NCI-H2029 (cell line): ENCODE measurements around the gene IFNA4.
"Not testable (repeated sequence)": the region's sequence is repeated elsewhere in the genome, so short reads cannot be mapped to it uniquely, and the experiment has no call there.

ENCODE experiments used
- DNase-seq: peaks from one replicate; lab custom pipeline; 2025; lab: John Stamatoyannopoulos, UW

IFNA4 gene

DNA sequence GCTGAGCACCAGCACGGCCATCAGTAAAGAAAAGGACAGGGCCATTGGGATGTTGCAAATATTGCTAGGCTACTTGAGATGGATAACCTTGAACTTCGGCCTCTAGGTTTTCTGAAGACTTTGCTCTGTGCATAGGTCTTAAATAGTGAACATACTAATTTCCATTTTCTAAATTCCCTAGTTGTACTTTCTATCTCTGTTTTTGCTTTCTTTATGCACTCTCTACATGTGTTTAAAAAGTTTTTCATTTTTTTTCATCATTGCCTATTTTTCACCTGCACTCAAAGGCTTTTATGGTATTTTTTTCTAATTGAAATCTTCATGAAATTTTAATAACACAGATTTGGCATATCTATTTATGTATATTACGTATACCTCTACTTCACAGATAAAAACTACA is at the start of gene IFNA4:
TSS of gene IFNA4 (minus strand) at position 101 of the 400 bp plus-strand sequence. CDS start at position 45, 56 bp downstream.
- not testable (repeated sequence) for DNase-seq

- DNase-seq = not testable (repeated sequence)
Observed at GRCh38 chr9:21236360-21236714, 49.0 kb upstream of the IFNA4 start.

- not testable (repeated sequence) for DNase-seq
Observed at GRCh38 chr9:21235468-21236359, 48.3 kb upstream of the IFNA4 start.

- DNase-seq = no peak
Observed at GRCh38 chr9:21234153-21234687, 46.8 kb upstream of the IFNA4 start.

GRCh38 chr9:21233258-21233657 is 45.9 kb upstream of the IFNA4 start:
- no peak for DNase-seq

GRCh38 chr9:21228122-21228521 is 40.7 kb upstream of the IFNA4 start, which contains the start of gene IFNA17:
TSS of gene IFNA17 (minus strand) at chr9:21228222. CDS start at chr9:21228173, 49 bp downstream.
- no peak for DNase-seq

- DNase-seq = not testable (repeated sequence)
Observed at GRCh38 chr9:21217211-21217610, 29.8 kb upstream of the IFNA4 start, which contains the start of gene IFNA16. TSS of gene IFNA16 (minus strand) at chr9:21217311. CDS start at chr9:21217305, 6 bp downstream.

- DNase-seq = not testable (repeated sequence)
Observed at GRCh38 chr9:21213411-21214326, 26.3 kb upstream of the IFNA4 start.

GRCh38 chr9:21212160-21212559 is 24.8 kb upstream of the IFNA4 start:
- DNase-seq = not testable (repeated sequence)

DNA sequence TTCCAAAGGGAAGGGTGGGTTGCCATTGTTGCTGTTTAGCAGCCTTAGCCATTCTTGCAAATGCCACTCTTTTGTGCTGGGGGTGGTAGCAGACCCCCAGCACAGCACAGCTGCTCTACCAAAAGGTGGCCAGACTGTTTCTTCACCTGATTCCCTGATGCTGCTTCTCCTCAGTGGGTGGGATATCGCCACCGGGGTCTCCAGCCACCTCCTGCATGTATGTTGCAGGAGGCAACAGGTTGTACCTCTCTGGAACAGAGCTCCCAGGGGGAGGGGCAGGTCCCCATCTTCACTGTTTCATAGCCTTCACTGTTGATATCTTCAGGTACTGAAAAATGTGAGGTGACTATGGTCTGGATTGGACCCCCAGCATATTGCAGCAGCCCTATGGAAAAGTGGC is 23.4 kb upstream of the IFNA4 start:
- not testable (repeated sequence) for DNase-seq

DNA sequence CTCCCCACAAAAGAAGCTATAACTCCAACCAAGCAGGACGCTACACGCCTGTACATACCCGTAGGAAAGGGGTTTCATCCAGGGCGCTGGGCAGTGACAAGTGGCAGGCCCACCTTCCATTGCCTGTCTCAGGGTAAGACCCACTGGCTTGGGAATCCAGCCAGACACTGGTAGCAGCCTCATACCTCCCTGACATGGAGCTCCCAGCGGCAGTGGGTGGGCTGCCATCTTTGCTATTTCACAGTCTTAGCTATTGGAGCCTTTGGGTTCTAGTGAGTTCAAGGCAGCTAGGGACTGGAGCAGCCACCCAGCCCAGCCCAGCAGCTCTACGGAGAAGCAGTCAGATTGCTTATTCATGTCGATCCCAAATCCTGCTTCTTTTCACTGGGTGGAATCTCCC is 22.9 kb upstream of the IFNA4 start:
- DNase-seq = no peak

DNA sequence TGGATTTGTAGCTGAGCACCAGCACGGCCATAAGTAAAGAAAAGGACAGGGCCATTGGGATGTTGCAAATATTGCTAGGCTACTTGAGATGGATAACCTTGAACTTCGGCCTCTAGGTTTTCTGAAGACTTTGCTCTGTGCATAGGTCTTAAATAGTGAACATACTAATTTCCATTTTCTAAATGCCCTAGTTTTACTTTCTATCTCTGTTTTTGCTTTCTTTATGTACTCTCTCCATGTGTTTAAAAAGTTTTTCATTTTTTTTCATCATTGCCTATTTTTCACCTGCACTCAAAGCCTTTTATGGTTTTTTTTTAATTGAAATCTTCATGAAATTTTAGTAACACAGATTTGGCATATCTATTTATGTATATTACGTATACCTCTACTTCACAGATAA is 19.7 kb upstream of the IFNA4 start, which contains the start of gene IFNA10:
TSS of gene IFNA10 (minus strand) at position 101 of the 400 bp plus-strand sequence. CDS start at position 55, 46 bp downstream.
- DNase-seq = not testable (repeated sequence)

DNA sequence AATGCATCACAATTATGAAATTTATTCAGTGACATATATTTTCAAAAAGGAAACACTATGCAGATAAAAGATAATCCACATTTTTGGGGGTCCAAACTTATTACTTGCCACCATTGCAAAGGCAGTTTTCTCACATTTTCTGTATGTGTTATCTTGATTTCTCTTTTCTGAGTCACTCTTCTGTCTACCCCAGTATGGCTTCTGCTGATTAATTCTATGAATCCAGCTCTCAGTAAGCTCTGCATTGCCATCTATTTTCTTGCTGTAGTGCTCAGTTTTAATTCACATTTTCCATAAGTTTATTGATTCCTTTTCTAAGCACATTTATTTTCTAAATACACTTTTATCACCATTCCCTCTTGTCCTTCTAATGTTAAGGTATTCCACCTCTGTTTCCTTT is 17.8 kb upstream of the IFNA4 start:
- DNase-seq = no peak

- not testable (repeated sequence) for DNase-seq
Observed at GRCh38 chr9:21202105-21202504, 14.7 kb upstream of the IFNA4 start, which contains the start of gene IFNA7. TSS of gene IFNA7 (minus strand) at chr9:21202205. CDS start at chr9:21202165, 40 bp downstream.

DNA sequence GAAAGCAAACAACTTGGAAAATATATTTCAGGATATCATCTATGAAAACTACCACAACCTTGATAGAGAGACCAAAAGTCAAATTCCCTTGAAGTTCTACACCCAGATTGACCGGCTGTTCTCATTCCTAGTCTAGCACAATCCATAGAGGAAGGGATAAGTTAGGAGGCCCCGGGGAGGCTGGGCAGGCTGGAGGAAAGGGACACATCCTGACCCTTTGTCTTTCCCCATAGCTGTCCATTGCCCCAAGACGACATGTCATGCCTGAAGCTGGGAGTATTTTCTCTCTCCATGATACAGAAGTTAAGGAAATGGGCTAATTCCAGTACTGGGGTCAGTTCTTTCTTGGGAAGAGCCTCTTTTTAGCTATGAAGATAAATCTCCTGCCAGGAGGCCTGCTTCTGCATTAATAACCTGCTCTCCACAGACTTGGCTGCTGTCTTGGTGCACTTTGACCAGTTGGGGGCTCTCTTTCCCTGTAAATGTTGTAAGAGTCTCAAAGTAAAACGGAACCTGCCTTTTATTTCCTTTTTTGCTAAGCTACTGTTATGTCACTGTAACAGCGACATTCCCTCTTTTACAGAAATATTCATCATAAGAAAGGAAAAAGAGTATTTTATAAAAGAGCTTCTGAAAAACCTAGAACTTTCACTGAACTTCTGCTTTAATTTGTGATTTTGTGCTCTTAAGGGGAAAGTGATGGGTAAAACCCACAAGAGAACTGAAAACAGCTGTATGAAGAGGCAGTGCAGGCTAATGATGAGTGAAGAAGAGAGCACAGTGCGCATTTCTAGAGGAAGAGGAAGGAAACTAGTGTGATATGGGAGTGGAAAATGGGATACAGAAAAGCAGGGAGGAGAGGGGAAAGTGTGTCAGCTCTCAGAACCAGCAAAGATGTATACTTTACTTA is 7.7 kb upstream of the IFNA4 start:
- DNase-seq = not testable (repeated sequence)

DNA sequence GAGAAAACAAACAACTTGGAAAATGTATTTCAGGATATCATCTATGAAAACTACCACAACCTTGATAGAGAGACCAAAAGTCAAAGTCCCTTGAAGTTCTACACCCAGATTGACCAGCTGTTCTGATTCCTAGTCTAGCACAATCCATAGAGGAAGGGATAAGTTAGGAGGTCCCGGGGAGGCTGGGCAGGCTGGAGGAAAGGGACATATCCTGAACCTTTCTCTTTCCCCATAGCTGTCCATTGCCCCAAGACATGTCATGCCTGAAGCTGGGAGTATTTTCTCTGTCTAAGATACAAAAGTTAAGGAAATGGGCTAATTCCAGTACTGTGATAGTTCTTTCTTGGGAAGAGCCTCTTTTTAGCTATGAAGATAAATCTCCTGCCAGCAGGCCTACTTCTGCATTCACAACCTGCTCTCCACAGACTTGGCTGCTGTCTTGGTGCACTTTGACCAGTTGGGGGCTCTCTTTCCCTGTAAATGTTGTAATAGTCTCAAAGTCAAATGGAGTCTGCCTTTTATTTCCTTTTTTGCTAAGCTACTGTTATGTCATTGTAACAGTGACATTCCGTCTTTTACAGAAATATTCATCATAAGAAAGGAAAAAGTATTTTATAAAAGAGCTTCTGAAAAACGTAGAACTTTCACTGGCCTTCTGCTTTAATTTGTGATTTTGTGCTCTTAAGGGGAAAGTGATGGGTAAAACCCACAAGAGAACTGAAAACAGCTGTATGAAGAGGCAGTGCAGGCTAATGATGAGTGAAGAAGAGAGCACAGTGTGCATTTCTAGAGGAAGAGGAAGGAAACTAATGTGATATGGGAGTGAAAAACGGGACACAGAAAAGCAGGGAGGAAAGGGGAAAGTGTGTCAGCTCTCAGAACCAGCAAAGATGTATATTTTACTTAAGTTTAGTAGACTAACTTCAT is 4.3 kb downstream of the IFNA4 start:
- DNase-seq = not testable (repeated sequence)

DNA sequence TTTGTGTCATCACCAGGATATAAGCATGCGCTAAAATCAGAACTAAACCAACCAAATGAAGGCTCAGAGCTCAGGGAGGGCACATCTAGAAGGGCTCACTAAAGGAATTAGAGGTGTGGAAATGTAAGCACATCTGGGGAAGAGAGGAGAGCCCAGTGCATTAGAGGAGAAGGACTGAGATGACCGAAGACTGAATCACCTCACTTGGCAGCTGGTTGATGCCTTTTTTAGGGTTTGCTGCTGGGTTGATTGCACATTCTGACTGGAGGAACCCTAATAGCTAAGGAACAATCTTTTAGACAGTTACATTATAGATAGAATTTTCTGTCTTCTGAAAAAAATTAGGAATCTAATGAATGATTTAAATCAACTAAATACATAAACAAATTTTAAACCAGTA is 12.7 kb downstream of the IFNA4 start:
- DNase-seq = no peak

GRCh38 chr9:21172156-21172555 is 15.2 kb downstream of the IFNA4 start:
- no peak for DNase-seq

DNA sequence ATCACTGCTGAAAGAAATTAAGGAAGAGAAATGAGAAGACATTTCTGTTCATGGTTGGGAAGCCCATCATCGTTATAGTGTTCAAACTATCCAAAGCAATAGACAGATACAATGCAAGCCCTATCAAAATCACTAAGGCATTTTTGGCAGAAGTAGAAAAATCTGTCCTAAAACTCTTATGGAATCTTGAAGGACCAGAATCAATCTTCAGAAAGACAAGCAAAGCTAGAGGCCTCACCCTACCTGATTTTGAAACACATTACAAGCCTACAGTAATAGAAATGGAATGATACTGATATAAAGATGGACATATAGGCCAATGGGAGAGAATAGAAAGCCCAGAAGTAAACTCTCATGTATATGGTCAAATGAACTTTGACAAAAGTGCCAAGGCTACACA is 16.0 kb downstream of the IFNA4 start:
- no peak for DNase-seq

GRCh38 chr9:21166560-21166959 is 20.8 kb downstream of the IFNA4 start, which contains the start of gene IFNA21:
TSS of gene IFNA21 (minus strand) at chr9:21166660. CDS start at chr9:21166612, 48 bp downstream.
- DNase-seq = not testable (repeated sequence)
